ENCODE data around the gene PAFAH2. TPM values are rescaled to one million over a fixed set of nuclear protein-coding genes. Genes with fewer than 3 reads are reported as not detected.

PAFAH2 gene
- total RNA-seq, 1 donor from 2014 or later: 13.4 TPM

- Mint-ChIP-seq H3K4me3 (ENCODE audit: unreplicated experiment) (peak overlapping the region; percentile 3), H3K9me3 (ENCODE audit: unreplicated experiment) (no peaks in the 10 kb centered on the region), H3K27ac (ENCODE audit: unreplicated experiment) (no peak overlapping the region), H3K27me3 (ENCODE audit: unreplicated experiment) (no peaks in the 10 kb centered on the region), H3K36me3 (ENCODE audit: low read depth, unreplicated experiment) (no peaks in the 10 kb centered on the region), H3K4me1 (ENCODE audit: unreplicated experiment) (peaks cover 4% of the 10 kb centered on the region)
- no peak for TF ChIP-seq CTCF (IDR thresholded peaks at IDR 0.05; ENCODE audit: unreplicated experiment)
- DNase-seq (ENCODE audit: low spot score): no peak
Measured at GRCh38 chr1:26019641-26020315, 21.9 kb upstream of the PAFAH2 start.

GRCh38 chr1:26017606-26018005 lies 19.7 kb upstream of the PAFAH2 start:
- DNase-seq (ENCODE audit: low spot score): no peak
- H3K9me3 Mint-ChIP-seq (ENCODE audit: unreplicated experiment): no peaks in the 10 kb centered on the region
- no peak overlapping the region for H3K4me3 Mint-ChIP-seq (ENCODE audit: unreplicated experiment)
- no peaks in the 10 kb centered on the region for H3K36me3 Mint-ChIP-seq (ENCODE audit: low read depth, unreplicated experiment)
- peaks cover 4% of the 10 kb centered on the region for H3K4me1 Mint-ChIP-seq (ENCODE audit: unreplicated experiment)
- no peak for TF ChIP-seq CTCF (IDR thresholded peaks at IDR 0.05; ENCODE audit: unreplicated experiment)
- H3K27ac Mint-ChIP-seq (ENCODE audit: unreplicated experiment): no peak overlapping the region
- no peaks in the 10 kb centered on the region for H3K27me3 Mint-ChIP-seq (ENCODE audit: unreplicated experiment)

GRCh38 chr1:26016953-26017545 lies 19.2 kb upstream of the PAFAH2 start:
- H3K27me3 Mint-ChIP-seq (ENCODE audit: unreplicated experiment): no peaks in the 10 kb centered on the region
- peaks cover 4% of the 10 kb centered on the region for H3K4me1 Mint-ChIP-seq (ENCODE audit: unreplicated experiment)
- TF ChIP-seq CTCF (IDR thresholded peaks at IDR 0.05; ENCODE audit: unreplicated experiment): no peak
- DNase-seq (ENCODE audit: low spot score): no peak
- no peak overlapping the region for H3K27ac Mint-ChIP-seq (ENCODE audit: unreplicated experiment)
- H3K36me3 Mint-ChIP-seq (ENCODE audit: low read depth, unreplicated experiment): no peaks in the 10 kb centered on the region
- H3K4me3 Mint-ChIP-seq (ENCODE audit: unreplicated experiment): no peak overlapping the region
- no peaks in the 10 kb centered on the region for H3K9me3 Mint-ChIP-seq (ENCODE audit: unreplicated experiment)

- no peak for TF ChIP-seq CTCF (IDR thresholded peaks at IDR 0.05; ENCODE audit: unreplicated experiment)
- H3K4me1 Mint-ChIP-seq (ENCODE audit: unreplicated experiment): peaks cover under 1% of the 10 kb centered on the region
- H3K36me3 Mint-ChIP-seq (ENCODE audit: low read depth, unreplicated experiment): no peaks in the 10 kb centered on the region
- H3K27me3 Mint-ChIP-seq (ENCODE audit: unreplicated experiment): no peaks in the 10 kb centered on the region
- no peak for DNase-seq (ENCODE audit: low spot score)
- no peaks in the 10 kb centered on the region for H3K9me3 Mint-ChIP-seq (ENCODE audit: unreplicated experiment)
- no peak overlapping the region for H3K27ac Mint-ChIP-seq (ENCODE audit: unreplicated experiment)
- H3K4me3 Mint-ChIP-seq (ENCODE audit: unreplicated experiment): no peak overlapping the region
Measured at GRCh38 chr1:26016258-26016952, 18.5 kb upstream of the PAFAH2 start.

- Mint-ChIP-seq H3K9me3 (ENCODE audit: unreplicated experiment) (no peaks in the 10 kb centered on the region), H3K4me3 (ENCODE audit: unreplicated experiment) (no peak overlapping the region), H3K36me3 (ENCODE audit: low read depth, unreplicated experiment) (no peaks in the 10 kb centered on the region), H3K27me3 (ENCODE audit: unreplicated experiment) (no peaks in the 10 kb centered on the region), H3K4me1 (ENCODE audit: unreplicated experiment) (no peaks in the 10 kb centered on the region), H3K27ac (ENCODE audit: unreplicated experiment) (no peak overlapping the region)
- DNase-seq (ENCODE audit: low spot score): no peak
- TF ChIP-seq CTCF (IDR thresholded peaks at IDR 0.05; ENCODE audit: unreplicated experiment): no peak
Measured at GRCh38 chr1:26015358-26015757, 17.5 kb upstream of the PAFAH2 start.

All from endothelial cell (in vitro differentiated cells).